IMR-90 (cell line): Measurements from ENCODE around the gene SPI1. TPM values are rescaled to one million over a fixed set of nuclear protein-coding genes. Genes with fewer than 3 reads are reported as not detected.

Experiments
- ATAC-seq: fragments of 200-7000 bp; cut with Tn5 transposase; 2 replicates; pipeline ENCODE4 v1.9.1; 2020; ENCODE audit warnings: low read depth, mild to moderate bottlenecking, moderate library complexity
- BruUV-seq: library from RNA; stranded (reverse); fragments of 400-500 nt; replicated peaks from 2 replicates; lab custom pipeline; 2021; lab: Mats Ljungman, UMichigan
- CTCF ChIA-PET: fragments of 300-600 bp; formaldehyde crosslinking; extraction: SDS; loops from one replicate; lab custom pipeline; 2021; ENCODE audit warnings: antibody characterized with exemption; lab: Yijun Ruan, JAX
- POLR2A ChIA-PET: fragments of 300-600 bp; sonication (Branson Sonifier 250); formaldehyde crosslinking; loops from one replicate; lab custom pipeline; 2022; ENCODE audit warnings: antibody characterized with exemption; ENCODE audit not compliant: unreplicated experiment; lab: Charles Lee
- DNase-seq: peaks from one replicate; pipeline ENCODE4 v3.0.0; 2013
- H2AFZ ChIP-seq: replicated peaks from 2 replicates; pipeline ENCODE3; 2013; ENCODE audit warnings: low read length, mild to moderate bottlenecking; ENCODE audit not compliant: poor library complexity
- H2AK5ac ChIP-seq: 2 replicates; pipeline ENCODE4 v1.6.1; 2013; ENCODE audit warnings: low read depth, low read length, inconsistent platforms
- H2AK9ac ChIP-seq: replicated peaks from 2 replicates; pipeline ENCODE3; 2013; ENCODE audit warnings: mild to moderate bottlenecking, low read depth, low read length, moderate library complexity; ENCODE audit not compliant: poor library complexity
- H2BK120ac ChIP-seq: 2 replicates; pipeline ENCODE4 v1.6.1; 2013; ENCODE audit warnings: low read depth, low read length, inconsistent platforms
- H2BK15ac ChIP-seq: 3 replicates; pipeline ENCODE4 v1.6.1; 2013; ENCODE audit warnings: low read depth, low read length, inconsistent platforms
- H2BK20ac ChIP-seq: 2 replicates; pipeline ENCODE4 v1.6.1; 2013; ENCODE audit warnings: low read depth, mild to moderate bottlenecking, inconsistent platforms, low read length, moderate library complexity
- H2BK5ac ChIP-seq: 2 replicates; pipeline ENCODE4 v1.6.1; 2013; ENCODE audit warnings: mild to moderate bottlenecking, low read depth, low read length, inconsistent platforms; ENCODE audit not compliant: poor library complexity, severe bottlenecking
- H3K14ac ChIP-seq: replicated peaks from 2 replicates; pipeline ENCODE4 v1.6.1; 2013; ENCODE audit warnings: low read depth, low read length, inconsistent platforms
- H3K18ac ChIP-seq: 2 replicates; pipeline ENCODE4 v1.6.1; 2013; ENCODE audit warnings: low read depth, low read length, control low read depth
- H3K23ac ChIP-seq: 2 replicates; pipeline ENCODE4 v1.6.1; 2013; ENCODE audit warnings: low read depth, low read length, inconsistent platforms
- H3K27ac ChIP-seq: 2 replicates; pipeline ENCODE4 v1.5.1; 2013; ENCODE audit warnings: mild to moderate bottlenecking, control low read depth, low read length; ENCODE audit not compliant: insufficient read depth
- H3K27me3 ChIP-seq: 2 replicates; pipeline ENCODE4 v1.6.1; 2013; ENCODE audit warnings: low read length; ENCODE audit not compliant: control insufficient read depth, insufficient read depth
- H3K36me3 ChIP-seq: 2 replicates; pipeline ENCODE4 v1.6.1; 2013; ENCODE audit warnings: low read length, mixed read lengths; ENCODE audit not compliant: control insufficient read depth, insufficient read depth
- H3K4ac ChIP-seq: 2 replicates; pipeline ENCODE4 v1.6.1; 2013; ENCODE audit warnings: low read depth, low read length, inconsistent platforms
- H3K4me1 ChIP-seq: 2 replicates; pipeline ENCODE4 v1.6.1; 2013; ENCODE audit warnings: low read length, mixed read lengths; ENCODE audit not compliant: control insufficient read depth, insufficient read depth
- H3K4me2 ChIP-seq: 2 replicates; pipeline ENCODE4 v1.6.1; 2013; ENCODE audit warnings: low read depth, mild to moderate bottlenecking, control low read depth, low read length, moderate library complexity
- H3K4me3 ChIP-seq: 2 replicates; pipeline ENCODE4 v1.5.1; 2013; ENCODE audit warnings: low read depth, mild to moderate bottlenecking, control low read depth, low read length, moderate library complexity; ENCODE audit not compliant: insufficient read depth
- H3K56ac ChIP-seq: 2 replicates; pipeline ENCODE4 v1.6.1; 2013; ENCODE audit warnings: low read length, inconsistent platforms; ENCODE audit not compliant: insufficient read depth; ENCODE audit errors: extremely low read depth
- H3K79me1 ChIP-seq, 2 experiments: 2 replicates each; pipeline ENCODE4 v1.6.1; 2013; ENCODE audit warnings: low read length in 2 of 2, inconsistent platforms in 1 of 2, low read depth in 1 of 2
- H3K9ac ChIP-seq: 2 replicates; pipeline ENCODE4 v1.6.1; 2013; ENCODE audit warnings: low read depth, low read length, control low read depth
- H3K9me1 ChIP-seq: 2 replicates; pipeline ENCODE4 v1.6.1; 2013; ENCODE audit warnings: low read length, inconsistent platforms; ENCODE audit not compliant: insufficient read depth
- H3K9me3 ChIP-seq: 2 replicates; pipeline ENCODE4 v1.6.1; 2013; ENCODE audit warnings: low read length; ENCODE audit not compliant: control insufficient read depth, insufficient read depth
- H4K20me1 ChIP-seq: 2 replicates; pipeline ENCODE4 v1.6.1; 2013; ENCODE audit warnings: low read length, inconsistent platforms; ENCODE audit not compliant: insufficient read depth
- H4K5ac ChIP-seq: 2 replicates; pipeline ENCODE4 v1.6.1; 2013; ENCODE audit warnings: mild to moderate bottlenecking, low read depth, low read length, control low read depth
- H4K8ac ChIP-seq, 2 experiments: 2 replicates each; pipeline ENCODE4 v1.6.1; 2013; ENCODE audit warnings: low read depth in 2 of 2, low read length in 2 of 2, control low read depth in 1 of 2, inconsistent platforms in 1 of 2
- H4K91ac ChIP-seq: 2 replicates; pipeline ENCODE4 v1.6.1; 2013; ENCODE audit warnings: low read depth, low read length, inconsistent platforms; ENCODE audit not compliant: insufficient read depth
- MXI1 ChIP-seq: IDR thresholded peaks from 2 replicates; pipeline ENCODE4 v1.6.1; 2012; ENCODE audit warnings: low read depth, mild to moderate bottlenecking, low read length, moderate library complexity, borderline replicate concordance
- RFX5 ChIP-seq: IDR thresholded peaks from 2 replicates; pipeline ENCODE4 v1.8.0; 2012; ENCODE audit warnings: low read depth, mild to moderate bottlenecking, low read length, moderate library complexity
- WGBS, 2 experiments: methylation state at CpG; one replicate each; pipeline versions ENCODE4 v1.1.5 to v1.1.7; 2013; ENCODE audit warnings: missing lambda C conversion rate in 2 of 2; ENCODE audit not compliant: insufficient read length in 1 of 2; ENCODE audit errors: extremely low coverage in 2 of 2; 5-methylcytosine and 5-hydroxymethylcytosine counted together
- dilution Hi-C: fragments of 300-500 bp; cut with HindIII; formaldehyde crosslinking; loops from one replicate; pipeline ENCODE4 v1.14.3; 2018; ENCODE audit warnings: low sequenced_read_pairs; ENCODE audit not compliant: unreplicated experiment
- in situ Hi-C: fragments of 300-500 bp; cut with MboI; formaldehyde crosslinking; loops from 3 replicates; pipeline ENCODE4 v1.14.3; 2019; ENCODE audit warnings: low sequenced_read_pairs, inconsistent platforms, mixed read lengths
- intact Hi-C: fragments of 100-400 bp; cut with micrococcal nuclease; formaldehyde crosslinking; loops from 2 replicates; pipeline ENCODE4 v1.10.0; 2022
- polyA plus RNA-seq, 3 experiments: library from polyadenylated mRNA; depleted of rRNA; stranded (reverse); fragments of >200 nt; gene quantifications; 2 replicates each; pipeline ENCODE4 v1.2.3, GENCODE V29; 2012; ENCODE audit warnings: low replicate concordance in 1 of 3
- total RNA-seq: library from RNA; depleted of rRNA; stranded (reverse); fragments of >200 nt; gene quantifications from 2 replicates; pipeline ENCODE4 v1.2.3, GENCODE V29; 2012

The SPI1 gene
- total and polyA plus RNA-seq, 2 of the 4 experiments (the other 2 are of a cell fraction) = not detected

GRCh38 chr11:47345890-47346563, 32.3 kb downstream of the SPI1 start:
- Histone ChIP-seq H3K27ac (no peak overlapping the region), H2AFZ (no peak overlapping the region), H3K18ac (no peak overlapping the region), H4K20me1 (no peaks in the 10 kb centered on the region; the same call in 1 of the 2 replicates), H3K9me3 (no peaks in the 10 kb centered on the region), H4K91ac (no peak overlapping the region), H2AK5ac (no peak overlapping the region), H2BK5ac (no peak overlapping the region), H3K27me3 (peaks cover 29% of the 10 kb centered on the region), H4K5ac (no peak overlapping the region), H3K79me1 (no peaks in the 10 kb centered on the region), H2BK15ac (no peak overlapping the region), H3K4ac (no peak overlapping the region), H2BK20ac (no peak overlapping the region), H3K9me1 (no peaks in the 10 kb centered on the region), H3K14ac (no peak overlapping the region), H2BK120ac (no peak overlapping the region), H3K4me1 (no peaks in the 10 kb centered on the region), H3K4me2 (no peak overlapping the region), H2AK9ac (no peak overlapping the region), H3K36me3 (no peaks in the 10 kb centered on the region), H3K56ac (no peak overlapping the region), H4K8ac (no peak overlapping the region), H3K23ac (no peak overlapping the region), H3K9ac (no peak overlapping the region), H3K4me3 (no peak overlapping the region)
- DNase-seq (no peak), ATAC-seq (no peak)
- 84% methylated on average over 9 of the region's 18 CpGs; no CpG with 5 or more reads in 1 of the 2 experiments for WGBS, 2 experiments
- TF ChIP-seq RFX5 (no peak), MXI1 (no peak)
- dilution Hi-C loops (no loop called here), in situ Hi-C loops (loop anchor here (5.0 kb wide), 1 partner anchor 164 kb away; no protein-coding TSS in a partner anchor), intact Hi-C loops (no loop called here)
- CTCF ChIA-PET = no interaction called here
- POLR2A ChIA-PET = no interaction called here
- no TSS peak for BruUV-seq
